Neural crest cell (in vitro differentiated cells): ENCODE data around the gene DLGAP4. TPM values are rescaled to one million over a fixed set of nuclear protein-coding genes. Genes with fewer than 3 reads are reported as not detected.

ENCODE experiments used
- DNase-seq: peaks from one replicate; pipeline ENCODE4 v3.0.0; 2021; ENCODE audit warnings: low read depth, mixed read lengths, low spot score
- H3K27ac Mint-ChIP-seq: one replicate; pipeline ENCODE4 v1.8.0; 2021; ENCODE audit warnings: mild to moderate bottlenecking, mixed read lengths; ENCODE audit not compliant: unreplicated experiment
- H3K27me3 Mint-ChIP-seq: 2 replicates; pipeline ENCODE4 v1.8.0; 2021; ENCODE audit warnings: low read depth, mild to moderate bottlenecking, mixed read lengths
- H3K36me3 Mint-ChIP-seq: 2 replicates; pipeline ENCODE4 v1.8.0; 2021; ENCODE audit warnings: low read depth, mild to moderate bottlenecking, mixed read lengths
- H3K4me1 Mint-ChIP-seq: 2 replicates; pipeline ENCODE4 v1.8.0; 2021; ENCODE audit warnings: mixed read lengths
- H3K4me3 Mint-ChIP-seq: one replicate; pipeline ENCODE4 v1.8.0; 2021; ENCODE audit warnings: mild to moderate bottlenecking, mixed read lengths
- H3K9me3 Mint-ChIP-seq: 2 replicates; pipeline ENCODE4 v1.8.0; 2021; ENCODE audit warnings: mixed read lengths
- CTCF ChIP-seq: fragments of 200-600 bp; sonication (generic); conservative IDR thresholded peaks from 2 replicates; pipeline ENCODE4 v1.5.0; 2021; ENCODE audit warnings: antibody characterized with exemption, mild to moderate bottlenecking
- total RNA-seq: library from RNA; stranded (reverse); gene quantifications from 2 replicates; pipeline ENCODE4 v1.2.1, GENCODE V29; 2021

DLGAP4 gene
- total RNA-seq, 1 donor from 2014 or later = 95.6 TPM

- no peak for TF ChIP-seq CTCF
- DNase-seq = no peak
- peaks cover 2% of the 10 kb centered on the region for H3K9me3 Mint-ChIP-seq
- peaks cover 3% of the 10 kb centered on the region for H3K27me3 Mint-ChIP-seq
- H3K27ac Mint-ChIP-seq = no peak overlapping the region
- H3K4me3 Mint-ChIP-seq = no peak overlapping the region
- H3K4me1 Mint-ChIP-seq = no peaks in the 10 kb centered on the region
- H3K36me3 Mint-ChIP-seq = no peaks in the 10 kb centered on the region
Observed at GRCh38 chr20:36353740-36354139, 47.6 kb downstream of the DLGAP4 start.

- Mint-ChIP-seq H3K27ac (no peak overlapping the region), H3K36me3 (no peaks in the 10 kb centered on the region), H3K4me1 (no peaks in the 10 kb centered on the region), H3K4me3 (no peak overlapping the region), H3K27me3 (peaks cover 3% of the 10 kb centered on the region), H3K9me3 (peaks cover 2% of the 10 kb centered on the region)
- no peak for TF ChIP-seq CTCF
- no peak for DNase-seq
Observed at GRCh38 chr20:36355469-36356171, 49.5 kb downstream of the DLGAP4 start.

GRCh38 chr20:36359668-36360406 lies 53.7 kb downstream of the DLGAP4 start:
- peaks cover 8% of the 10 kb centered on the region for H3K4me1 Mint-ChIP-seq
- H3K27me3 Mint-ChIP-seq = peaks cover 8% of the 10 kb centered on the region
- no peak for DNase-seq
- no peak for TF ChIP-seq CTCF
- peaks cover 2% of the 10 kb centered on the region for H3K9me3 Mint-ChIP-seq
- H3K4me3 Mint-ChIP-seq = no peak overlapping the region
- no peaks in the 10 kb centered on the region for H3K36me3 Mint-ChIP-seq
- H3K27ac Mint-ChIP-seq = no peak overlapping the region

GRCh38 chr20:36360429-36360828 lies 54.3 kb downstream of the DLGAP4 start:
- Mint-ChIP-seq H3K36me3 (no peaks in the 10 kb centered on the region), H3K4me1 (peaks cover 8% of the 10 kb centered on the region), H3K9me3 (peaks cover 2% of the 10 kb centered on the region), H3K4me3 (no peak overlapping the region), H3K27me3 (peaks cover 10% of the 10 kb centered on the region), H3K27ac (no peak overlapping the region)
- no peak for DNase-seq
- no peak for TF ChIP-seq CTCF

- Mint-ChIP-seq H3K27ac (no peak overlapping the region), H3K4me1 (peaks cover 8% of the 10 kb centered on the region), H3K27me3 (peaks cover 11% of the 10 kb centered on the region), H3K4me3 (no peak overlapping the region), H3K36me3 (no peaks in the 10 kb centered on the region), H3K9me3 (no peaks in the 10 kb centered on the region)
- DNase-seq = no peak
- TF ChIP-seq CTCF = no peak
Observed at GRCh38 chr20:36361406-36361805, 55.3 kb downstream of the DLGAP4 start.
